ENCODE measurements around the gene CLEC19A.

CLEC19A gene

GRCh38 chr16:19288872-19289799, 3.6 kb downstream of the CLEC19A start:
- H3K4me1 ChIP-seq (ENCODE audit: control insufficient read depth, insufficient read depth, low read length), result no peaks in the 10 kb centered on the region
- no peak overlapping the region for H3K27ac ChIP-seq (ENCODE audit: low read depth, low read length)
- no peak overlapping the region for H3K9ac ChIP-seq (ENCODE audit: low read length)
- H3K4me3 ChIP-seq (ENCODE audit: low read length), result no peak overlapping the region
- H3K27me3 ChIP-seq (ENCODE audit: control insufficient read depth, insufficient read depth, low read length), result no peaks in the 10 kb centered on the region
- H3K36me3 ChIP-seq (ENCODE audit: control insufficient read depth, insufficient read depth, low read length), result no peaks in the 10 kb centered on the region

GRCh38 chr16:19289811-19290485, 4.4 kb downstream of the CLEC19A start:
- Histone ChIP-seq H3K27me3 (ENCODE audit: control insufficient read depth, insufficient read depth, low read length) (no peaks in the 10 kb centered on the region), H3K36me3 (ENCODE audit: control insufficient read depth, insufficient read depth, low read length) (no peaks in the 10 kb centered on the region), H3K27ac (ENCODE audit: low read depth, low read length) (no peak overlapping the region), H3K9ac (ENCODE audit: low read length) (no peak overlapping the region), H3K4me1 (ENCODE audit: control insufficient read depth, insufficient read depth, low read length) (no peaks in the 10 kb centered on the region), H3K4me3 (ENCODE audit: low read length) (no peak overlapping the region)

- Histone ChIP-seq H3K9ac (ENCODE audit: low read length) (no peak overlapping the region), H3K27ac (ENCODE audit: low read depth, low read length) (no peak overlapping the region), H3K4me3 (ENCODE audit: low read length) (no peak overlapping the region), H3K27me3 (ENCODE audit: control insufficient read depth, insufficient read depth, low read length) (no peaks in the 10 kb centered on the region), H3K36me3 (ENCODE audit: control insufficient read depth, insufficient read depth, low read length) (no peaks in the 10 kb centered on the region), H3K4me1 (ENCODE audit: control insufficient read depth, insufficient read depth, low read length) (no peaks in the 10 kb centered on the region)
These were observed 5.3 kb downstream of the CLEC19A start for GRCh38 chr16:19290860-19291259.

GRCh38 chr16:19291475-19291874, 5.9 kb downstream of the CLEC19A start:
- H3K36me3 ChIP-seq (ENCODE audit: control insufficient read depth, insufficient read depth, low read length), result no peaks in the 10 kb centered on the region
- no peaks in the 10 kb centered on the region for H3K4me1 ChIP-seq (ENCODE audit: control insufficient read depth, insufficient read depth, low read length)
- no peaks in the 10 kb centered on the region for H3K27me3 ChIP-seq (ENCODE audit: control insufficient read depth, insufficient read depth, low read length)
- no peak overlapping the region for H3K9ac ChIP-seq (ENCODE audit: low read length)
- H3K27ac ChIP-seq (ENCODE audit: low read depth, low read length), result no peak overlapping the region
- no peak overlapping the region for H3K4me3 ChIP-seq (ENCODE audit: low read length)

- no peak overlapping the region for H3K4me3 ChIP-seq (ENCODE audit: low read length)
- no peak overlapping the region for H3K9ac ChIP-seq (ENCODE audit: low read length)
- H3K4me1 ChIP-seq (ENCODE audit: control insufficient read depth, insufficient read depth, low read length), result no peaks in the 10 kb centered on the region
- no peaks in the 10 kb centered on the region for H3K36me3 ChIP-seq (ENCODE audit: control insufficient read depth, insufficient read depth, low read length)
- H3K27me3 ChIP-seq (ENCODE audit: control insufficient read depth, insufficient read depth, low read length), result no peaks in the 10 kb centered on the region
- no peak overlapping the region for H3K27ac ChIP-seq (ENCODE audit: low read depth, low read length)
These were observed 6.7 kb downstream of the CLEC19A start for GRCh38 chr16:19292186-19292585.

- no peaks in the 10 kb centered on the region for H3K27me3 ChIP-seq (ENCODE audit: control insufficient read depth, insufficient read depth, low read length)
- no peaks in the 10 kb centered on the region for H3K4me1 ChIP-seq (ENCODE audit: control insufficient read depth, insufficient read depth, low read length)
- H3K9ac ChIP-seq (ENCODE audit: low read length), result no peak overlapping the region
- H3K27ac ChIP-seq (ENCODE audit: low read depth, low read length), result no peak overlapping the region
- no peaks in the 10 kb centered on the region for H3K36me3 ChIP-seq (ENCODE audit: control insufficient read depth, insufficient read depth, low read length)
- H3K4me3 ChIP-seq (ENCODE audit: low read length), result no peak overlapping the region
These were observed 8.7 kb downstream of the CLEC19A start for GRCh38 chr16:19294156-19294649.

GRCh38 chr16:19295393-19295792, 9.9 kb downstream of the CLEC19A start:
- Histone ChIP-seq H3K27me3 (ENCODE audit: control insufficient read depth, insufficient read depth, low read length) (no peaks in the 10 kb centered on the region), H3K27ac (ENCODE audit: low read depth, low read length) (no peak overlapping the region)

GRCh38 chr16:19297454-19297853, 11.9 kb downstream of the CLEC19A start:
- Histone ChIP-seq H3K36me3 (ENCODE audit: control insufficient read depth, insufficient read depth, low read length) (no peaks in the 10 kb centered on the region), H3K27me3 (ENCODE audit: control insufficient read depth, insufficient read depth, low read length) (no peaks in the 10 kb centered on the region), H3K4me3 (ENCODE audit: low read length) (no peak overlapping the region), H3K4me1 (ENCODE audit: control insufficient read depth, insufficient read depth, low read length) (no peaks in the 10 kb centered on the region), H3K9ac (ENCODE audit: low read length) (no peak overlapping the region), H3K27ac (ENCODE audit: low read depth, low read length) (no peak overlapping the region)

More at GRCh38 chr16:19295393-19295792, 9.9 kb downstream of the CLEC19A start:
- Histone ChIP-seq H3K4me3 (ENCODE audit: low read length) (no peak overlapping the region), H3K36me3 (ENCODE audit: control insufficient read depth, insufficient read depth, low read length) (no peaks in the 10 kb centered on the region), H3K4me1 (ENCODE audit: control insufficient read depth, insufficient read depth, low read length) (no peaks in the 10 kb centered on the region), H3K9ac (ENCODE audit: low read length) (no peak overlapping the region)

- Histone ChIP-seq H3K27ac (ENCODE audit: low read depth, low read length) (no peak overlapping the region), H3K36me3 (ENCODE audit: control insufficient read depth, insufficient read depth, low read length) (no peaks in the 10 kb centered on the region), H3K4me1 (ENCODE audit: control insufficient read depth, insufficient read depth, low read length) (no peaks in the 10 kb centered on the region), H3K27me3 (ENCODE audit: control insufficient read depth, insufficient read depth, low read length) (no peaks in the 10 kb centered on the region), H3K4me3 (ENCODE audit: low read length) (no peak overlapping the region), H3K9ac (ENCODE audit: low read length) (no peak overlapping the region)
These were observed 14.0 kb downstream of the CLEC19A start for GRCh38 chr16:19299565-19299964.

GRCh38 chr16:19301931-19302330, 16.4 kb downstream of the CLEC19A start:
- no peaks in the 10 kb centered on the region for H3K27me3 ChIP-seq (ENCODE audit: control insufficient read depth, insufficient read depth, low read length)
- no peak overlapping the region for H3K27ac ChIP-seq (ENCODE audit: low read depth, low read length)
- H3K4me1 ChIP-seq (ENCODE audit: control insufficient read depth, insufficient read depth, low read length), result no peaks in the 10 kb centered on the region
- no peak overlapping the region for H3K9ac ChIP-seq (ENCODE audit: low read length)
- H3K4me3 ChIP-seq (ENCODE audit: low read length), result no peak overlapping the region
- H3K36me3 ChIP-seq (ENCODE audit: control insufficient read depth, insufficient read depth, low read length), result no peaks in the 10 kb centered on the region

GRCh38 chr16:19304750-19305149, 19.2 kb downstream of the CLEC19A start:
- Histone ChIP-seq H3K36me3 (ENCODE audit: control insufficient read depth, insufficient read depth, low read length) (no peaks in the 10 kb centered on the region), H3K4me1 (ENCODE audit: control insufficient read depth, insufficient read depth, low read length) (no peaks in the 10 kb centered on the region)

GRCh38 chr16:19305443-19305842, 19.9 kb downstream of the CLEC19A start:
- Histone ChIP-seq H3K36me3 (ENCODE audit: control insufficient read depth, insufficient read depth, low read length) (no peaks in the 10 kb centered on the region), H3K4me1 (ENCODE audit: control insufficient read depth, insufficient read depth, low read length) (no peaks in the 10 kb centered on the region), H3K4me3 (ENCODE audit: low read length) (no peak overlapping the region), H3K27ac (ENCODE audit: low read depth, low read length) (no peak overlapping the region), H3K27me3 (ENCODE audit: control insufficient read depth, insufficient read depth, low read length) (peaks cover 5% of the 10 kb centered on the region), H3K9ac (ENCODE audit: low read length) (no peak overlapping the region)

More at GRCh38 chr16:19304750-19305149, 19.2 kb downstream of the CLEC19A start:
- Histone ChIP-seq H3K4me3 (ENCODE audit: low read length) (no peak overlapping the region), H3K27me3 (ENCODE audit: control insufficient read depth, insufficient read depth, low read length) (peaks cover 5% of the 10 kb centered on the region), H3K9ac (ENCODE audit: low read length) (no peak overlapping the region), H3K27ac (ENCODE audit: low read depth, low read length) (no peak overlapping the region)
